GM12892 (cell line): ENCODE measurements around the gene EMID1.

Source experiments
- POLR2A ChIP-seq: IDR thresholded peaks from 2 replicates; pipeline ENCODE4 v1.6.1; 2011; ENCODE audit warnings: low read depth, low read length, control low read depth
- POLR2AphosphoS5 ChIP-seq: IDR thresholded peaks from 2 replicates; pipeline ENCODE4 v1.6.1; 2011; ENCODE audit warnings: low read depth, low read length, control low read depth

DNA sequence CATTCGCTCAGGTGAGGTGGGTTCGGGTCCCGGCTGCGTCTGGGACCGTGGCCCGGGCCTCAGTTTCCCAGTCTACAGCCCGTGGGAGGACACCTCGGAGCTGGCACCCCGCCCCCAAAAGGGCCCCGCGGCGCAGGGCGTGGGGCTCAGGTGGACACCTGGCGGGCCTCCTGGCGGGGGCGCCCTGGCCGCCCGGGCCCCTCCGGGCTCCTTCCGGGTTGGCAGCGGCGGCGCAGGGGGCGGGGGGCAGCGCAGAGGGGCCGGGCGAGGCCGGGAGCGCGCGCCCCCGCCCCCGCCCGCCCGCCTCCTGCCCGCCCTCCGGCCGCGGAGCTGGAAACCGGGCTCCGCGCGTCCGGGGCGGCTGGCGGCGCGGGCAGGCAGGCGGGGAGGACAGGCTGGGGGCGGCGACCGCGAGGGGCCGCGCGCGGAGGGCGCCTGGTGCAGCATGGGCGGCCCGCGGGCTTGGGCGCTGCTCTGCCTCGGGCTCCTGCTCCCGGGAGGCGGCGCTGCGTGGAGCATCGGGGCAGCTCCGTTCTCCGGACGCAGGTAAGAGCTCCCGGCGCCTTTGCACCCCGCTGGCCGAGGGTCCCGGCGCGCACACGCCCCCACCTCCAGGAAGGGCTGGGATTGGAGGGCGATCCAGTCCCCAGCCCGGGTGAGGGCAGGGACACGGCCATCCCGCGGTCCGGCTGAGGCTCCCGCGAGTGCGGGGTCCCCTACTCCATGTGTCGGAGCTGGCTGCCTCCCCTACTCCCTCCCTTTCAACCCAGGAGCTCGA, at the start of gene EMID1:
- TF ChIP-seq POLR2AphosphoS5 (no peak), POLR2A (peak; percentile 47; the same call in 1 of the 2 replicates)
